Hepatocyte (in vitro differentiated cells): ENCODE measurements around the gene GNAO1. TPM values are rescaled to one million over a fixed set of nuclear protein-coding genes. Genes with fewer than 3 reads are reported as not detected.

Experiments
- DNase-seq: peaks from one replicate; pipeline ENCODE4 v3.0.0-alpha.2; 2016; ENCODE audit warnings: low spot score
- H2AFZ ChIP-seq: fragments of 200-600 bp; sonication (generic); 2 replicates; pipeline ENCODE4 v1.6.0; 2016; ENCODE audit warnings: antibody characterized with exemption, mild to moderate bottlenecking
- H3K27ac ChIP-seq: fragments of 200-600 bp; sonication (generic); 2 replicates; pipeline ENCODE4 v1.5.1; 2016; ENCODE audit warnings: mild to moderate bottlenecking
- H3K27me3 ChIP-seq: fragments of 200-600 bp; sonication (generic); 2 replicates; pipeline ENCODE4 v1.6.1; 2016
- H3K36me3 ChIP-seq: fragments of 200-600 bp; sonication (generic); replicated peaks from 2 replicates; pipeline ENCODE4 v1.5.1; 2016; ENCODE audit warnings: low read depth; ENCODE audit not compliant: insufficient read depth
- H3K4me1 ChIP-seq: fragments of 200-600 bp; sonication (generic); 2 replicates; pipeline ENCODE4 v1.5.1; 2016; ENCODE audit warnings: mild to moderate bottlenecking, moderate library complexity; ENCODE audit not compliant: insufficient read depth
- H3K4me2 ChIP-seq: fragments of 200-600 bp; sonication (generic); 2 replicates; pipeline ENCODE4 v1.6.0; 2016
- H3K4me3 ChIP-seq: fragments of 200-600 bp; sonication (generic); 2 replicates; pipeline ENCODE4 v1.5.1; 2016; ENCODE audit warnings: mild to moderate bottlenecking
- H3K79me2 ChIP-seq: fragments of 200-600 bp; sonication (generic); 2 replicates; pipeline ENCODE4 v1.6.0; 2017; ENCODE audit warnings: mild to moderate bottlenecking
- H3K9me2 ChIP-seq: fragments of 200-600 bp; sonication (generic); replicated peaks from 2 replicates; pipeline ENCODE4 v1.6.0; 2017; ENCODE audit warnings: mild to moderate bottlenecking; ENCODE audit not compliant: insufficient read depth
- H3K9me3 ChIP-seq: fragments of 200-600 bp; sonication (generic); 2 replicates; pipeline ENCODE4 v1.5.1; 2016; ENCODE audit warnings: low read depth, mild to moderate bottlenecking
- H4K20me1 ChIP-seq: fragments of 200-600 bp; sonication (generic); 2 replicates; pipeline ENCODE4 v1.6.0; 2016; ENCODE audit warnings: mild to moderate bottlenecking; ENCODE audit not compliant: insufficient read depth, poor library complexity, severe bottlenecking
- EZH2 ChIP-seq: fragments of 200-600 bp; sonication (generic); IDR thresholded peaks from 2 replicates; pipeline ENCODE4 v1.6.1; 2016; ENCODE audit warnings: antibody characterized with exemption, mild to moderate bottlenecking, borderline replicate concordance
- EZH2phosphoT487 ChIP-seq: fragments of 200-600 bp; sonication (generic); IDR thresholded peaks from one replicate; pipeline ENCODE4 v1.6.1; 2018; ENCODE audit warnings: antibody characterized with exemption, mild to moderate bottlenecking, low read depth, moderate library complexity; ENCODE audit not compliant: unreplicated experiment, severe bottlenecking
- WGBS: methylation state at CpG from one replicate; pipeline ENCODE4 v1.1.6; 2016; ENCODE audit warnings: low lambda C conversion rate; ENCODE audit errors: missing lambda C conversion rate; 5-methylcytosine and 5-hydroxymethylcytosine counted together
- polyA plus RNA-seq: library from polyadenylated mRNA; unstranded; fragments of >200 nt; fragmentation: Nextera tagmentation; extraction: Ambion mirVana; gene quantifications from 2 replicates; pipeline ENCODE4 v1.2.1, GENCODE V29; 2016
- total RNA-seq: library from RNA; depleted of rRNA; stranded (reverse); fragments of >200 nt; gene quantifications from 2 replicates; pipeline ENCODE4 v1.2.3, GENCODE V29; 2014
- TF ChIP-seq, protein P1 (sequence below): fragments of 200-600 bp; sonication (generic); IDR thresholded peaks from 2 replicates; pipeline ENCODE4 v1.5.1; 2016; ENCODE audit warnings: antibody characterized with exemption, mild to moderate bottlenecking; ENCODE audit not compliant: poor library complexity

Gene GNAO1
- total and polyA plus RNA-seq, 2 experiments from 2014 or later: 0.77 to 2.2 TPM

DNA sequence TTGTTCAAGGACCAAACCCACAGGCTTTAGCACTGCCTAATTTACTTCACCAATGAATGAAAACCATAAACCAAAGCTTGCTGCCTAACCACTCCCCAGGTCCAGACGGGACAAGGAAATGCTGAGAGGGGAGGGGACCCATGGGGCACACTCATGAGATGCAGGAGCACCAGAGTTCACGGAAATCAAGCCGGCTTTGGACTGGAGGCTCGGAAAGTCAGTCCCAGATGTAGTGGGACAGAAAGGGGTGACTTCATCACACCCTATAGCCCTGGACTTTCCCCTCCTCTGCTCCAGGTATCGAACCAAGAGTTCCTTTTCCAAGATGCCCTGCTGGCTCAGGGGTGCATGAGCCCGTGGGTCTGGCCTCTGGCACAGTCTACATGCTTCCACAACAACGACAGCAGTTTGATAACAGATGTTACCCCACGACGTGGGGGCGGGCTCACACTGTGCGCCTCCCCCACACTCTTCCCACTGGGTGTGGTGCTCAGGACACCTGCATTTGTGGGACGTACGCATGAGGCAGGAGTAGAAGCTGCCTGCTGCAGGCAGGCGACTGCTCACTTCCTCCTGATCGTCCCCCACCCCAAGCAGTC lies 170.9 kb downstream of the GNAO1 start:
- WGBS: 85% methylated on average over 15 of the region's 15 CpGs

DNA sequence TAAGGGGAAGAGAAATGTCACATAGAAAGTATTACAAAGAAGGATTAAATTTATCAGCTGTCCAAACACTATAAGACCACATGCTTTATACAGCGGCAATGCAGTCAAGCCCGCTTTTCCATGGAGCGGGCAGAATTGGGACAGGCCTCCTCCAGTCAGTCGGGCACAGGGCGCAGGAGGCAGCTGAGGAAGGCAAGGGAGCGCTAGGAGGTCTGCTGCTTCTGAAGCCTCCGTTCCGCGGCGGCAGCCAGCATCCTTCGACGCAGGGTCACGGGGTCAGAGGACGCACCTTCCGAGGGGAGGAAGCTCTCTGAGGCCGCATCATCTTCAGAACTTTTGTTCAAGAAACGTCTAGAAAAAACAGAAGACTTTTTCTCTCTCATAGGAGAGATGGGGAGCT lies 171.4 kb downstream of the GNAO1 start:
- Histone ChIP-seq H3K9me2 (no peaks in the 10 kb centered on the region), H3K36me3 (no peaks in the 10 kb centered on the region), H3K4me3 (no peak overlapping the region), H3K27me3 (no peaks in the 10 kb centered on the region), H3K4me2 (no peak overlapping the region), H3K4me1 (peaks cover 6% of the 10 kb centered on the region), H3K9me3 (no peaks in the 10 kb centered on the region), H3K27ac (no peak overlapping the region), H3K79me2 (no peaks in the 10 kb centered on the region), H2AFZ (no peak overlapping the region), H4K20me1 (no peaks in the 10 kb centered on the region)
- WGBS: 99% methylated on average over 17 of the region's 17 CpGs
- DNase-seq: no peak
- no peak for TF ChIP-seq EZH2phosphoT487
- TF ChIP-seq EZH2: no peak
- TF ChIP-seq, protein P1, sequence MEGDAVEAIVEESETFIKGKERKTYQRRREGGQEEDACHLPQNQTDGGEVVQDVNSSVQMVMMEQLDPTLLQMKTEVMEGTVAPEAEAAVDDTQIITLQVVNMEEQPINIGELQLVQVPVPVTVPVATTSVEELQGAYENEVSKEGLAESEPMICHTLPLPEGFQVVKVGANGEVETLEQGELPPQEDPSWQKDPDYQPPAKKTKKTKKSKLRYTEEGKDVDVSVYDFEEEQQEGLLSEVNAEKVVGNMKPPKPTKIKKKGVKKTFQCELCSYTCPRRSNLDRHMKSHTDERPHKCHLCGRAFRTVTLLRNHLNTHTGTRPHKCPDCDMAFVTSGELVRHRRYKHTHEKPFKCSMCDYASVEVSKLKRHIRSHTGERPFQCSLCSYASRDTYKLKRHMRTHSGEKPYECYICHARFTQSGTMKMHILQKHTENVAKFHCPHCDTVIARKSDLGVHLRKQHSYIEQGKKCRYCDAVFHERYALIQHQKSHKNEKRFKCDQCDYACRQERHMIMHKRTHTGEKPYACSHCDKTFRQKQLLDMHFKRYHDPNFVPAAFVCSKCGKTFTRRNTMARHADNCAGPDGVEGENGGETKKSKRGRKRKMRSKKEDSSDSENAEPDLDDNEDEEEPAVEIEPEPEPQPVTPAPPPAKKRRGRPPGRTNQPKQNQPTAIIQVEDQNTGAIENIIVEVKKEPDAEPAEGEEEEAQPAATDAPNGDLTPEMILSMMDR: no peak

More for the DNA sequence above, 170.9 kb downstream of the GNAO1 start:
- H3K4me3 ChIP-seq: no peak overlapping the region
- no peak overlapping the region for H3K4me2 ChIP-seq
- no peaks in the 10 kb centered on the region for H3K9me3 ChIP-seq
- H4K20me1 ChIP-seq: no peaks in the 10 kb centered on the region
- H3K9me2 ChIP-seq: no peaks in the 10 kb centered on the region
- no peak overlapping the region for H2AFZ ChIP-seq
- H3K4me1 ChIP-seq: peaks cover 11% of the 10 kb centered on the region
- DNase-seq: no peak
- H3K27me3 ChIP-seq: no peaks in the 10 kb centered on the region
- no peaks in the 10 kb centered on the region for H3K79me2 ChIP-seq
- H3K27ac ChIP-seq: no peak overlapping the region
- TF ChIP-seq, protein P1: no peak
- TF ChIP-seq EZH2phosphoT487 (no peak), EZH2 (no peak)
- no peaks in the 10 kb centered on the region for H3K36me3 ChIP-seq

DNA sequence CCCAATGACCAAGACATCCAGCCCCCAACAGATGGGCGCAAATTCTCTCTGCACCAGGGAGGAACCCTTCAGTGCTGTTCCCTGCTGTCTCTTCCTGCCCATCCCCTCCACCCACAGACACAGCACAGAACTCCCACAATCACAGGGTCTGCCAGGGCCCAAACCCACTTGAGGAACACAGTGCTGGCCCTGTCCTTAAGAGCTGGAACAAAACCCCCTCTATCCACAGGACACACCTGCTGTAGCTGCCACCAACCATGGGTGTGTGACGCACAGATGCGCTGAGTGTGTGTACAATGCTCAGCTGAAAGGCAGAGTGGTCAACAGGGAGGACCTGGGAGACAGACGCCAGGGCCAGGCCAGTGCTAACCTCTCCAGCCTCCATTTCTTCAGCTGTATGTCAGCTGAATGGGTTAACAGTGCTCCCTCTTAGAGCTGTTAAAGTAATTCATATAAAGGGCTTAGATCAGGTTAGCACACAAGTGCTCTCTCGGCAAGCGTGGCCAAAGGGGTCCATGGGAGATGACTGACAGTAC lies 172.0 kb downstream of the GNAO1 start:
- Histone ChIP-seq H3K9me3 (no peaks in the 10 kb centered on the region), H3K4me1 (peaks cover under 1% of the 10 kb centered on the region), H3K9me2 (no peaks in the 10 kb centered on the region), H3K79me2 (no peaks in the 10 kb centered on the region), H3K27me3 (no peaks in the 10 kb centered on the region), H3K4me2 (no peak overlapping the region), H3K4me3 (no peak overlapping the region), H2AFZ (no peak overlapping the region), H3K27ac (no peak overlapping the region), H4K20me1 (no peaks in the 10 kb centered on the region), H3K36me3 (peaks cover 3% of the 10 kb centered on the region)
- 90% methylated on average over 6 of the region's 6 CpGs for WGBS
- TF ChIP-seq EZH2: no peak
- no peak for TF ChIP-seq EZH2phosphoT487
- TF ChIP-seq, protein P1: no peak
- DNase-seq: no peak
